DOHH2 (cell line): ENCODE data around the gene PHLPP2.

Experiments used
- H3F3A ChIP-seq: fragments of 200-600 bp; sonication (generic), shearing (Covaris generic); 2 replicates; pipeline ENCODE4 v1.6.0; 2016; ENCODE audit warnings: antibody characterized with exemption, mild to moderate bottlenecking; ENCODE audit not compliant: control insufficient read depth, insufficient read depth
- H3K27ac ChIP-seq: fragments of 200-600 bp; sonication (generic); 2 replicates; pipeline ENCODE4 v1.5.1; 2014; ENCODE audit warnings: low read depth, mild to moderate bottlenecking, low read length, moderate library complexity
- H3K27me3 ChIP-seq: fragments of 200-600 bp; sonication (generic); 2 replicates; pipeline ENCODE4 v1.6.1; 2014; ENCODE audit warnings: mild to moderate bottlenecking, low read length, mixed read lengths; ENCODE audit not compliant: control insufficient read depth
- H3K36me3 ChIP-seq: fragments of 200-600 bp; sonication (generic); 2 replicates; pipeline ENCODE4 v1.6.1; 2014; ENCODE audit warnings: mild to moderate bottlenecking, low read length, moderate library complexity, mixed read lengths; ENCODE audit not compliant: control insufficient read depth
- H3K4me1 ChIP-seq: fragments of 200-600 bp; sonication (generic); 2 replicates; pipeline ENCODE4 v1.6.1; 2014; ENCODE audit warnings: mild to moderate bottlenecking, low read length, mixed read lengths; ENCODE audit not compliant: control insufficient read depth
- H3K4me2 ChIP-seq: fragments of 200-600 bp; sonication (generic); 2 replicates; pipeline ENCODE4 v1.6.0; 2014; ENCODE audit warnings: mild to moderate bottlenecking, low read length, moderate library complexity
- H3K4me3 ChIP-seq: fragments of 200-600 bp; sonication (generic); 2 replicates; pipeline ENCODE4 v1.5.1; 2014; ENCODE audit warnings: mild to moderate bottlenecking, low read length, mixed read lengths
- H3K79me2 ChIP-seq: fragments of 200-600 bp; sonication (generic); 2 replicates; pipeline ENCODE4 v1.6.1; 2014; ENCODE audit warnings: mild to moderate bottlenecking, low read length, mixed read lengths; ENCODE audit not compliant: control insufficient read depth
- H3K9me2 ChIP-seq: fragments of 200-600 bp; sonication (generic); replicated peaks from 2 replicates; pipeline ENCODE4 v1.6.1; 2014; ENCODE audit warnings: mild to moderate bottlenecking, low read length, mixed read lengths; ENCODE audit not compliant: control insufficient read depth
- H3K9me3 ChIP-seq: fragments of 200-600 bp; sonication (generic); 2 replicates; pipeline ENCODE4 v1.6.1; 2014; ENCODE audit warnings: antibody characterized with exemption, low read length, mixed read lengths; ENCODE audit not compliant: control insufficient read depth, insufficient read depth
- H4K20me1 ChIP-seq: fragments of 200-600 bp; sonication (generic); 2 replicates; pipeline ENCODE4 v1.6.0; 2014; ENCODE audit warnings: low read depth, mild to moderate bottlenecking, antibody characterized with exemption, low read length, moderate library complexity; ENCODE audit not compliant: control insufficient read depth, insufficient read depth
- CTCF ChIP-seq: fragments of 200-600 bp; sonication (generic); IDR thresholded peaks from one replicate; pipeline ENCODE4 v1.5.1; 2014; ENCODE audit warnings: antibody characterized with exemption, mild to moderate bottlenecking, low read depth, low read length; ENCODE audit not compliant: poor library complexity, severe bottlenecking
- EZH2phosphoT487 ChIP-seq: fragments of 200-600 bp; sonication (generic); IDR thresholded peaks from 2 replicates; pipeline ENCODE4 v1.6.1; 2017; ENCODE audit warnings: borderline replicate concordance, mild to moderate bottlenecking, antibody characterized with exemption, low read length, moderate library complexity, mixed read lengths

PHLPP2 gene

GRCh38 chr16:71626858-71627213 lies 97.7 kb downstream of the PHLPP2 start:
- Histone ChIP-seq H3F3A (no peaks in the 10 kb centered on the region), H3K4me3 (no peak overlapping the region)

DNA sequence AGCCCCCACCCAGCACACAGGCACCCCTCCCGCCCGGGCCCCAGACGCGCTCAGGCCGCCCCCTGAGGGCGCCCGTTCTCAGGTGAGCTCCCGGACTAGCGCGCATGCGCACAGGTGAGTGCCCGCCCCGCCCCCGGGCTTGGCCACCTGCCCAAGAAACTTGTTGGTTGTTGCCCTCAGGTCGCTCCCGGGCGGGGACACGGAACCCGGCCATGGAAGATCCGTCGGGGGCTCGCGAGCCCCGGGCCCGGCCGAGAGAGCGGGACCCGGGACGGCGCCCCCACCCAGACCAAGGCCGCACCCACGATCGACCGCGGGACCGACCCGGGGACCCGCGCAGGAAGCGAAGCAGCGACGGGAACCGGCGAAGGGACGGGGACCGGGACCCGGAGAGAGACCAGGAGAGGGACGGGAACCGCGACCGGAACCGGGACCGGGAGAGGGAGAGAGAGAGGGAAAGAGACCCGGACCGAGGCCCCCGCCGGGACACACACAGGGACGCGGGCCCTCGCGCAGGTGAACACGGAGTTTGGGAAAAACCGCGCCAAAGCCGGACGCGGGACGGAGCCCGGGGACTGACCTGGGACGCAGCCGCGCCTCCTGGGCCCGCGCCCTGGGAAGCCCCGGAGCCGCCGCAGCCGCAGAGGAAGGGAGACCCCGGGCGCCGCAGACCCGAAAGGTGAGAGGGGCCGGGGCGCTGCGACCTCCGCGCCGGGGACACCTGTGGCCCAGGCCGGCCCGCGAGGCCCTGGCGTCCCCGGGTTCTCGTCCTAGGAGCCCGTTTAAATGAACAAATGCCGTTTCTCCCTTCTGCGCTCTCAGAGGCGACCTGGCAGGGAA lies 98.3 kb downstream of the PHLPP2 start, which contains the start of gene MARVELD3:
Gene MARVELD3 (plus strand): TSS at position 167 of the 840 bp plus-strand sequence. CDS start 46 bp downstream, at position 213.
- Histone ChIP-seq H3K4me2 (peak within 1 kb of the TSS; percentile 50), H3K9me3 (no peaks in the 10 kb centered on the region), H3K4me3 (peak within 1 kb of the TSS; percentile 56), H3K4me1 (0 out of 2 replicates have a peak, but pooled peaks cover 3% of the 10 kb centered on the region), H3F3A (no peaks in the 10 kb centered on the region), H4K20me1 (no peaks in the 10 kb centered on the region), H3K36me3 (no peaks in the 10 kb centered on the region), H3K27me3 (peaks cover 31% of the 10 kb centered on the region), H3K27ac (no peak within 1 kb of the TSS), H3K9me2 (no peaks in the 10 kb centered on the region), H3K79me2 (no peaks in the 10 kb centered on the region)
- TF ChIP-seq EZH2phosphoT487 (peak; percentile 24; the same call in 1 of the 2 replicates), CTCF (no peak)

More at GRCh38 chr16:71626858-71627213, 97.7 kb downstream of the PHLPP2 start:
- Histone ChIP-seq H3K9me3 (no peaks in the 10 kb centered on the region), H3K27me3 (peaks cover 32% of the 10 kb centered on the region), H3K79me2 (no peaks in the 10 kb centered on the region), H3K4me2 (no peak overlapping the region), H4K20me1 (no peaks in the 10 kb centered on the region), H3K27ac (no peak overlapping the region), H3K9me2 (no peaks in the 10 kb centered on the region), H3K36me3 (no peaks in the 10 kb centered on the region), H3K4me1 (0 out of 2 replicates have a peak, but pooled peaks cover 3% of the 10 kb centered on the region)
- TF ChIP-seq EZH2phosphoT487 (no peak), CTCF (no peak)

DNA sequence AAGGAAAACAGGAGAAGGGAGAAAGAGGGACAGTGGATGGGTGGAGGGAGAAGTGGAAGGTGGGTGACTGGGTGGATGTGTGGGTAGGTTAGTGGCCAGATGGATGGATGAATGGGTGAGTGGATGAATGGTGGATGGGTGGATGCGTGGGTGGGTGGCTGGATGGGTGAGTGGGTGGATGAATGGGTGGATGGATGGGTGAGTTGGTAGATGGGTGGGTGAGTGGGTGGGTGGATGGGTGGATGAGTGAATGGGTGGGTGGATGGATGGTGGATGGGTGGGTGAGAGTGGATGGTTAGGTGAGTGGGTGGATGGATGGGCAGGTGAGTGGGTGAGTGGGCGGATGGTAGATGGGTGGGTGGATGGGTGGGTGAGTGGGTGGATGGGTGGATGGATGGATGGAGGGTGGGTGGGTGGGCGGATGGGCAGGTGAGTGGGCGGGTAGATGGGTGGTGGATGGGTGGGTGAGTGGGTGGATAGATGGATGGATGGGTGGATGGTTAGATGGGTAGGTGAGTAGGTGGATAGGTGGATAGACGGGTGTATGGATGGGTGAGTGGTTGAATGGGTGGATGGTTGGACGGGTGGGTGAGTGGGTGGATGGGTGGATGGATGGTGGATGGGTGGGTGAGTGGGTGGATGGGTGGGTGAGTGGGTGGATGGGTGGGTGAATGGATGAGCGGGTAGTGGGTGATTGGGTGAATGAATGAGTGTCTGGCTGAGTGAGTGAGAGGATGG lies 99.2 kb downstream of the PHLPP2 start:
- Histone ChIP-seq H3K4me3 (no peak overlapping the region), H3K27me3 (peaks cover 31% of the 10 kb centered on the region), H3K27ac (no peak overlapping the region), H3K9me3 (no peaks in the 10 kb centered on the region), H3F3A (no peaks in the 10 kb centered on the region), H3K36me3 (no peaks in the 10 kb centered on the region), H3K4me1 (0 out of 2 replicates have a peak, but pooled peaks cover 3% of the 10 kb centered on the region), H3K79me2 (no peaks in the 10 kb centered on the region), H3K9me2 (no peaks in the 10 kb centered on the region), H4K20me1 (no peaks in the 10 kb centered on the region), H3K4me2 (no peak overlapping the region)
- TF ChIP-seq CTCF (no peak), EZH2phosphoT487 (no peak)
